VCaP (cell line): Measurements from ENCODE around the gene STK32C.

Experiments used
- H3K27ac ChIP-seq: fragments of 450-650 bp; 2 replicates; pipeline ENCODE4 v1.5.1; 2017
- CTCF ChIP-seq: fragments of 450-650 bp; conservative IDR thresholded peaks from 2 replicates; pipeline ENCODE4 v1.5.1; 2017; ENCODE audit warnings: mild to moderate bottlenecking, moderate library complexity

STK32C gene

GRCh38 chr10:132253092-132253687 lies 54.6 kb downstream of the STK32C start:
- TF ChIP-seq CTCF, result no peak
- H3K27ac ChIP-seq, result no peak overlapping the region

GRCh38 chr10:132252412-132252811 lies 55.3 kb downstream of the STK32C start:
- no peak for TF ChIP-seq CTCF

GRCh38 chr10:132251928-132252327 lies 55.8 kb downstream of the STK32C start:
- TF ChIP-seq CTCF, result no peak
- H3K27ac ChIP-seq, result no peak overlapping the region

More at GRCh38 chr10:132252412-132252811, 55.3 kb downstream of the STK32C start:
- no peak overlapping the region for H3K27ac ChIP-seq

GRCh38 chr10:132250481-132251475 lies 57.0 kb downstream of the STK32C start:
- TF ChIP-seq CTCF, result no peak
- no peak overlapping the region for H3K27ac ChIP-seq

- TF ChIP-seq CTCF, result no peak
- no peak overlapping the region for H3K27ac ChIP-seq
Observed at GRCh38 chr10:132249824-132250375, 57.9 kb downstream of the STK32C start.

- H3K27ac ChIP-seq, result no peak overlapping the region
- TF ChIP-seq CTCF, result no peak
Observed at GRCh38 chr10:132249226-132249724, 58.5 kb downstream of the STK32C start.
